CD4-positive, alpha-beta T cell (primary cell): ENCODE results near the gene RNU4-1. TPM values are rescaled to one million over a fixed set of nuclear protein-coding genes. Genes with fewer than 3 reads are reported as not detected.

ENCODE experiments used
- ATAC-seq: fragments of 200-7000 bp; cut with Tn5 transposase; one replicate; pipeline ENCODE4 v1.10.0; 2022; ENCODE audit warnings: mild to moderate bottlenecking; ENCODE audit not compliant: poor library complexity
- CTCF ChIA-PET: fragments of 350-600 bp; sonication (Branson Sonifier 250); formaldehyde crosslinking; loops from one replicate; lab custom pipeline; 2021; ENCODE audit warnings: antibody characterized with exemption, inconsistent platforms; lab: Charles Lee
- POLR2A ChIA-PET: fragments of 350-600 bp; sonication (Branson Sonifier 250); formaldehyde crosslinking; loops from one replicate; lab custom pipeline; 2021; ENCODE audit warnings: antibody characterized with exemption, inconsistent platforms; lab: Charles Lee
- DNase-seq, 14 experiments: peaks; one replicate each; pipeline ENCODE4 v3.0.0-alpha.2; 2013 to 2020; ENCODE audit warnings: mixed read lengths in 2 of 14
- H3K27ac ChIP-seq, 2 donors: one replicate each; pipeline versions ENCODE4 v1.5.1 to v1.7.0; 2013; ENCODE audit warnings: low read length in 2 of 2, low read depth in 1 of 2, mild to moderate bottlenecking in 1 of 2
- H3K27me3 ChIP-seq, 2 experiments: 1 replicate in 1 of 2; 2 replicates in 1 of 2; pipeline versions ENCODE4 v1.6.1 to v1.7.0; 2013; ENCODE audit warnings: low read length in 2 of 2, control low read depth in 1 of 2, mild to moderate bottlenecking in 1 of 2, moderate library complexity in 1 of 2; ENCODE audit not compliant: insufficient read depth in 2 of 2, control insufficient read depth in 1 of 2
- H3K36me3 ChIP-seq: one replicate; pipeline ENCODE4 v1.6.1; 2013; ENCODE audit warnings: low read length, control low read depth; ENCODE audit not compliant: insufficient read depth
- H3K4me1 ChIP-seq: one replicate; pipeline ENCODE4 v1.6.1; 2013; ENCODE audit warnings: low read length, control low read depth; ENCODE audit not compliant: insufficient read depth
- H3K4me3 ChIP-seq: one replicate; pipeline ENCODE4 v1.5.1; 2013; ENCODE audit warnings: mild to moderate bottlenecking, low read length, moderate library complexity
- H3K9me3 ChIP-seq, 2 experiments: 1 replicate in 1 of 2; 2 replicates in 1 of 2; pipeline versions ENCODE4 v1.6.1 to v1.7.0; 2013; ENCODE audit warnings: low read length in 2 of 2, mild to moderate bottlenecking in 2 of 2, control low read depth in 1 of 2, moderate library complexity in 1 of 2; ENCODE audit not compliant: control insufficient read depth in 1 of 2, insufficient read depth in 1 of 2
- H3K27ac Mint-ChIP-seq: one replicate; pipeline ENCODE4 v1.8.0; 2020; ENCODE audit warnings: mixed read lengths
- H3K27me3 Mint-ChIP-seq: one replicate; pipeline ENCODE4 v1.8.0; 2021; ENCODE audit warnings: mixed read lengths
- H3K36me3 Mint-ChIP-seq: one replicate; pipeline ENCODE4 v1.8.0; 2021; ENCODE audit warnings: low read depth, mixed read lengths
- H3K4me1 Mint-ChIP-seq: one replicate; pipeline ENCODE4 v1.8.0; 2021; ENCODE audit warnings: low read depth, mixed read lengths
- H3K4me3 Mint-ChIP-seq: one replicate; pipeline ENCODE4 v1.8.0; 2020; ENCODE audit warnings: mild to moderate bottlenecking, mixed read lengths
- H3K9me3 Mint-ChIP-seq: one replicate; pipeline ENCODE4 v1.8.0; 2020; ENCODE audit warnings: mixed read lengths
- intact Hi-C, 2 experiments: fragments of 100-400 bp; cut with DNase I in 1 of 2; cut with micrococcal nuclease in 1 of 2; formaldehyde crosslinking; loops; one replicate each; pipeline versions ENCODE4 v1.15.1 to v1.9.0; 2023 to 2025; cut with DNase I, micrococcal nuclease
- total RNA-seq, 174 experiments: library from RNA in 2 of 174; stranded (reverse) in 2 of 174; gene quantifications; one replicate each; pipeline ENCODE4 v1.2.3 and lab custom pipeline; 2021 to 2026
- TF ChIP-seq, protein P1 (sequence below): fragments of 200-600 bp; IDR thresholded peaks from one replicate; pipeline ENCODE4 v1.8.0; 2022; ENCODE audit warnings: antibody characterized with exemption, mild to moderate bottlenecking

RNU4-1 gene
- total RNA-seq, 2 experiments from 2014 or later = 913 to 1,035 TPM

DNA sequence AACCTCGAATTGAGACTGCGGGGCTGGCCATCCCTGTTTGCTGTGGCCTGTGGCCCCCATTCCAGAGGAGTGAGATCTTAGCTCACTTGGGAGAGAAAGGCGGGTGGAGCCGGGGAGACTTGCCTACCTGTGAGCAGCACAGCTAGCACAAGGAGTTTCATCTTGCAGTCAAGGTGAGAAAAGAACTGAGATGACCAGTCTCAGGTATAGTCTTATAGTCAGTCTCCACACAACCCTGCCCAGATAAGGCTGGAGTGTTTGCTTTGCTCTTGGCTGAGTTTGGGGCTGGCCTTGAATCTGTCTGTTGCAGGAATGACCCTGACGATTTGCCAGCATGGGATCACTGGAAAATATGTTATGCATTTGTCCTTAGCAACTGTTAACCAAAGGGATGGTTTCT lies 34.6 kb upstream of the RNU4-1 start, which contains the start of gene PLA2G1B:
PLA2G1B (minus strand) TSS at position 187 of the 400 bp plus-strand sequence; CDS start at position 161, 26 bp downstream.
- H3K36me3 Mint-ChIP-seq = peaks cover 4% of the 10 kb centered on the region
- ChIA-PET POLR2A (interaction anchor here (2.5 kb wide), 1 partner anchor 36 kb away, joined by 13 read pairs; the partner anchor contains the start of genes RNU4-1 and RNU4-2), CTCF (interaction anchor here (1.1 kb wide), 1 partner anchor 26 kb away, joined by 4 read pairs; the partner anchor contains the start of gene SIRT4)
- H3K4me1 ChIP-seq = peaks cover 12% of the 10 kb centered on the region
- TF ChIP-seq, protein P1, sequence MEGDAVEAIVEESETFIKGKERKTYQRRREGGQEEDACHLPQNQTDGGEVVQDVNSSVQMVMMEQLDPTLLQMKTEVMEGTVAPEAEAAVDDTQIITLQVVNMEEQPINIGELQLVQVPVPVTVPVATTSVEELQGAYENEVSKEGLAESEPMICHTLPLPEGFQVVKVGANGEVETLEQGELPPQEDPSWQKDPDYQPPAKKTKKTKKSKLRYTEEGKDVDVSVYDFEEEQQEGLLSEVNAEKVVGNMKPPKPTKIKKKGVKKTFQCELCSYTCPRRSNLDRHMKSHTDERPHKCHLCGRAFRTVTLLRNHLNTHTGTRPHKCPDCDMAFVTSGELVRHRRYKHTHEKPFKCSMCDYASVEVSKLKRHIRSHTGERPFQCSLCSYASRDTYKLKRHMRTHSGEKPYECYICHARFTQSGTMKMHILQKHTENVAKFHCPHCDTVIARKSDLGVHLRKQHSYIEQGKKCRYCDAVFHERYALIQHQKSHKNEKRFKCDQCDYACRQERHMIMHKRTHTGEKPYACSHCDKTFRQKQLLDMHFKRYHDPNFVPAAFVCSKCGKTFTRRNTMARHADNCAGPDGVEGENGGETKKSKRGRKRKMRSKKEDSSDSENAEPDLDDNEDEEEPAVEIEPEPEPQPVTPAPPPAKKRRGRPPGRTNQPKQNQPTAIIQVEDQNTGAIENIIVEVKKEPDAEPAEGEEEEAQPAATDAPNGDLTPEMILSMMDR = no peak
- DNase-seq (no peak), ATAC-seq (no peak)
- H3K27me3 ChIP-seq = peaks cover 4 to 5% of the 10 kb centered on the region in 2 experiments
- no peak within 1 kb of the TSS for H3K27ac ChIP-seq
- H3K9me3 ChIP-seq = no peaks in the 10 kb centered on the region
- H3K9me3 Mint-ChIP-seq = no peaks in the 10 kb centered on the region
- H3K27me3 Mint-ChIP-seq = peaks cover 4% of the 10 kb centered on the region
- intact Hi-C loops = loop anchor here (2.0 to 10.0 kb wide), 4 partner anchors 107 to 387 kb away; partner anchors contain the start of genes CABP1 (in 1 of the 2), COX6A1 (in 1 of the 2) and UNC119B (in 1 of the 2)
- H3K4me1 Mint-ChIP-seq = peaks cover 6% of the 10 kb centered on the region
- H3K27ac Mint-ChIP-seq = no peak within 1 kb of the TSS
- H3K4me3 Mint-ChIP-seq = peak within 1 kb of the TSS; percentile 7
- no peak within 1 kb of the TSS for H3K4me3 ChIP-seq
- no peaks in the 10 kb centered on the region for H3K36me3 ChIP-seq

DNA sequence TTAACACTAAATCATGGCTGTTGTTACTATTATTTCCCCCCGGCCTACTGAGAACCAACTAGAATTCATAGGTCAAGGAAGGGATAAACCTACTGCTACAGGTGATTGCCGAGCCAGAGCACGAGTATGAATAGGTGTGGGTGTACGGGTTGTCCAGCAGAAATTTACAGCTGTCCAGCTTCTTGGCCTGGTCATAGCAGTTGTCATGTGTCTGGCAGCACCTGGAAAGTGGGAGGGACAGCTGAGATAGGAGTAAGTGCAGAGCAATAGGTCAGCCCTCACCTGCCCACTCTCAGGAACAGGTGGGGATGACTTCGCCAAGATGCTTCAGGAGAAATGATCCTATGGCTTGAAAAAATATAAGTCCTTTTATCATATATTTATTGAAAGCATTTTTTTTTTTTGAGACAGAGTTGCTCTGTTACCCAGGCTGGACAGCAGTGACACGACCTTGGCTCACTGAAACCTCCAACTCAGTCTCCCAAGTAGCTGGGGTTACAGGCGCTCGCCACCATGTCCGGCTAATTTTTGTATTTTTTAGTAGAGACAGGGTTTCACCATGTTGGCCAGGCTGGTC lies 31.9 kb upstream of the RNU4-1 start:
- TF ChIP-seq, protein P1 = no peak
- Histone ChIP-seq H3K36me3 (no peaks in the 10 kb centered on the region), H3K9me3 (no peaks in the 10 kb centered on the region), H3K4me1 (peaks cover 12% of the 10 kb centered on the region), H3K27me3 (peaks cover 0 to 4% of the 10 kb centered on the region in 2 experiments), H3K27ac (no peak overlapping the region), H3K4me3 (no peak overlapping the region)
- no peaks in the 10 kb centered on the region for H3K27me3 Mint-ChIP-seq
- H3K36me3 Mint-ChIP-seq = peaks cover 4% of the 10 kb centered on the region
- DNase-seq = no peak
- ChIA-PET POLR2A (interaction anchor here (0.6 kb wide), 1 partner anchor 33 kb away, joined by 3 read pairs; no protein-coding TSS in a partner anchor), CTCF (interaction anchor here (2.6 kb wide), 1 partner anchor 23 kb away, joined by 13 read pairs; the partner anchor contains the start of gene SIRT4)
- ATAC-seq = no peak
- intact Hi-C loops = loop anchor here (2.0 to 10.0 kb wide), 4 partner anchors 106 to 390 kb away; partner anchors contain the start of genes CABP1 (in 1 of the 2), COX6A1 (in 1 of the 2) and UNC119B (in 1 of the 2)
- H3K27ac Mint-ChIP-seq = no peak overlapping the region
- H3K4me1 Mint-ChIP-seq = peaks cover 6% of the 10 kb centered on the region
- no peaks in the 10 kb centered on the region for H3K9me3 Mint-ChIP-seq
- H3K4me3 Mint-ChIP-seq = no peak overlapping the region

DNA sequence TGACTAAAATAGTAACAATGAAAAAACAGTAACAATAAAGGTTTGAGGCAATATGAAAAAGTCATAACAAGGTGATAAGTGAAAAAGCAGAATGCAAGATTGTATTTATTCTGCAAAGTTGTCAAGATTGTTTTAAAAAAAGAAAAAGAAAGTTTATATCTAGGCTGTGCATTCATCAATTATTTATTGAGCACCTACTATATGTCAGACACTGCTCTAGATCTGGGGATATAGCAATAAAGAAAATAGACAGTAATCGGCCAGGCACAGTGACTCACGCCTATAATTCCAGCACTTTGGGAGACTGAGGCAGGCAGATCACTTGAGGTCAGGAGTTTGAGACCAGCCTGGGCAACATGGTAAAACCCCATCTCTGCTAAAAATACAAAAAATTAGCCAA lies 30.7 kb upstream of the RNU4-1 start:
- H3K27ac Mint-ChIP-seq = no peak overlapping the region
- no peak for DNase-seq
- ATAC-seq = no peak
- no peaks in the 10 kb centered on the region for H3K36me3 ChIP-seq
- peaks cover 4% of the 10 kb centered on the region for H3K36me3 Mint-ChIP-seq
- H3K4me1 ChIP-seq = peaks cover 12% of the 10 kb centered on the region
- no peaks in the 10 kb centered on the region for H3K9me3 Mint-ChIP-seq
- H3K27ac ChIP-seq = no peak overlapping the region
- no peak overlapping the region for H3K4me3 ChIP-seq
- no peaks in the 10 kb centered on the region for H3K27me3 Mint-ChIP-seq
- H3K4me3 Mint-ChIP-seq = no peak overlapping the region
- no peaks in the 10 kb centered on the region for H3K9me3 ChIP-seq
- peaks cover 0 to 4% of the 10 kb centered on the region in 2 experiments for H3K27me3 ChIP-seq
- TF ChIP-seq, protein P1 = no peak
- intact Hi-C loops = loop anchor here (2.0 to 10.0 kb wide), 4 partner anchors 107 to 391 kb away; partner anchors contain the start of genes CABP1 (in 1 of the 2), COX6A1 (in 1 of the 2) and UNC119B (in 1 of the 2)
- POLR2A ChIA-PET = interaction anchor here (0.6 to 1.5 kb wide), 2 partner anchors 31 to 439 kb away, joined by 3 read pairs; partner anchors contain the start of gene RNU4-1
- CTCF ChIA-PET = interaction anchor here (0.7 to 2.6 kb wide), 2 partner anchors 22 to 1119 kb away, joined by 3 to 13 read pairs; partner anchors contain the start of gene SIRT4
- H3K4me1 Mint-ChIP-seq = peaks cover 6% of the 10 kb centered on the region
